SK-N-SH (cell line): ENCODE measurements around the gene CTSL.

ENCODE experiments used
- NRF1 ChIP-seq: IDR thresholded peaks from 2 replicates; pipeline ENCODE4 v1.6.1; 2012; ENCODE audit warnings: low read depth, mild to moderate bottlenecking, low read length
- RAD21 ChIP-seq: IDR thresholded peaks from 2 replicates; pipeline ENCODE4 v1.6.1; 2012; ENCODE audit warnings: mild to moderate bottlenecking, low read length
- USF2 ChIP-seq: fragments of 150-350 bp; IDR thresholded peaks from 2 replicates; pipeline ENCODE4 v1.6.1; 2017; ENCODE audit warnings: antibody characterized with exemption, low read length, low read depth, borderline replicate concordance
- TF ChIP-seq, protein P1 (sequence below): fragments of 200-600 bp; sonication (generic); IDR thresholded peaks from 2 replicates; pipeline ENCODE4 v1.6.1; 2017; ENCODE audit warnings: antibody characterized with exemption, mild to moderate bottlenecking, moderate library complexity

DNA sequence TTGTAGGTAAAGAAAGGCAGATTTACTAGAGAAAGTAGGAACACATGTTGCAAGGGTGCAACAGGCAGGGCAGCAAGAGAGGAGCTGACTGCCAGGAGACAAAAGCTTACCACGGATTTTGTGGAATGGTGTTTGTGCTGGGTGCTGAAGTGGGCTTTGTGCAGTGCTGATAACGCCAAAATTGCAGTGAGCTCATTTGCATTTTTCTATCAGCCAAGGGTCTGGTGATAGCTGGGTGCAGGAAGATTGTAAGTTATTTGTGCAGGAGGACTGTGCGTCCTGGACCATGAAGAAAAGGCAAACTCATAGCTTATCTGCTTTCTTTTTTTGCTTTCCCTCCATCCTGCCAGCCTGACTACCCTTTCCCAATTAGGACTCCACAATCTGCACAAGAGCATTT is 13.6 kb downstream of the CTSL start:
- TF ChIP-seq, protein P1, sequence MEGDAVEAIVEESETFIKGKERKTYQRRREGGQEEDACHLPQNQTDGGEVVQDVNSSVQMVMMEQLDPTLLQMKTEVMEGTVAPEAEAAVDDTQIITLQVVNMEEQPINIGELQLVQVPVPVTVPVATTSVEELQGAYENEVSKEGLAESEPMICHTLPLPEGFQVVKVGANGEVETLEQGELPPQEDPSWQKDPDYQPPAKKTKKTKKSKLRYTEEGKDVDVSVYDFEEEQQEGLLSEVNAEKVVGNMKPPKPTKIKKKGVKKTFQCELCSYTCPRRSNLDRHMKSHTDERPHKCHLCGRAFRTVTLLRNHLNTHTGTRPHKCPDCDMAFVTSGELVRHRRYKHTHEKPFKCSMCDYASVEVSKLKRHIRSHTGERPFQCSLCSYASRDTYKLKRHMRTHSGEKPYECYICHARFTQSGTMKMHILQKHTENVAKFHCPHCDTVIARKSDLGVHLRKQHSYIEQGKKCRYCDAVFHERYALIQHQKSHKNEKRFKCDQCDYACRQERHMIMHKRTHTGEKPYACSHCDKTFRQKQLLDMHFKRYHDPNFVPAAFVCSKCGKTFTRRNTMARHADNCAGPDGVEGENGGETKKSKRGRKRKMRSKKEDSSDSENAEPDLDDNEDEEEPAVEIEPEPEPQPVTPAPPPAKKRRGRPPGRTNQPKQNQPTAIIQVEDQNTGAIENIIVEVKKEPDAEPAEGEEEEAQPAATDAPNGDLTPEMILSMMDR: no peak
- TF ChIP-seq NRF1 (no peak), RAD21 (no peak), USF2 (no peak)
